Fibroblast of lung (primary cell): Measurements from ENCODE around the gene RBM46.

ENCODE experiments used
- EZH2 ChIP-seq: IDR thresholded peaks from 2 replicates; pipeline ENCODE4 v1.5.1; 2012; ENCODE audit warnings: low read length, control low read depth, mild to moderate bottlenecking; ENCODE audit errors: missing control alignments
- TF ChIP-seq, protein P1 (sequence below), 2 donors: IDR thresholded peaks in 1 of 2; conservative IDR thresholded peaks in 1 of 2; 1 replicate in 1 of 2; 2 replicates in 1 of 2; pipeline ENCODE4 v1.5.1; 2011 to 2012; ENCODE audit warnings: low read length in 2 of 2, control low read depth in 1 of 2, inconsistent platforms in 1 of 2, low read depth in 1 of 2, mild to moderate bottlenecking in 1 of 2

DNA sequence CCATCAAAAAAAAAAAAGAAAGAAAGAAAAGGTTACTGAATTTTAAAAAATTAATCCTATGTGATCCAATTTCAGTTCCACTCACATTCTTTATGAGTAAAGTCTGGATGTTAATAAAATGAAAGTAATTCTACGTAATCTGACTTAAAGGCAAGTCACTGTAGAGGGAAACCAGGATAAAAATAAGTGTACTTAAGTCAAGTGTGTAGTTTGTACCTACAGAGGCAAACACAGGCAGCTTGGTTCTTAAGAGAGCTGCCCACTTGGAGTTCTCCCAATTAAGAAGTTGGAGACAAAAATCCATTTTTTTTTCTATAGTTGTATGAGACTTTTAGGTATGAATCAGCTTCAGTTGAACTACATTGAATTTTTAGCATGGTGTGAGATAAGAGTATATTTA is 44.3 kb upstream of the RBM46 start:
- TF ChIP-seq, protein P1, sequence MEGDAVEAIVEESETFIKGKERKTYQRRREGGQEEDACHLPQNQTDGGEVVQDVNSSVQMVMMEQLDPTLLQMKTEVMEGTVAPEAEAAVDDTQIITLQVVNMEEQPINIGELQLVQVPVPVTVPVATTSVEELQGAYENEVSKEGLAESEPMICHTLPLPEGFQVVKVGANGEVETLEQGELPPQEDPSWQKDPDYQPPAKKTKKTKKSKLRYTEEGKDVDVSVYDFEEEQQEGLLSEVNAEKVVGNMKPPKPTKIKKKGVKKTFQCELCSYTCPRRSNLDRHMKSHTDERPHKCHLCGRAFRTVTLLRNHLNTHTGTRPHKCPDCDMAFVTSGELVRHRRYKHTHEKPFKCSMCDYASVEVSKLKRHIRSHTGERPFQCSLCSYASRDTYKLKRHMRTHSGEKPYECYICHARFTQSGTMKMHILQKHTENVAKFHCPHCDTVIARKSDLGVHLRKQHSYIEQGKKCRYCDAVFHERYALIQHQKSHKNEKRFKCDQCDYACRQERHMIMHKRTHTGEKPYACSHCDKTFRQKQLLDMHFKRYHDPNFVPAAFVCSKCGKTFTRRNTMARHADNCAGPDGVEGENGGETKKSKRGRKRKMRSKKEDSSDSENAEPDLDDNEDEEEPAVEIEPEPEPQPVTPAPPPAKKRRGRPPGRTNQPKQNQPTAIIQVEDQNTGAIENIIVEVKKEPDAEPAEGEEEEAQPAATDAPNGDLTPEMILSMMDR (conservative IDR thresholded peaks at IDR 0.05 in 1 of 2, IDR thresholded peaks at IDR 0.05 in 1 of 2; ENCODE audit: low read depth in 1 of 2, low read length in 2 of 2) = no peak
- no peak for TF ChIP-seq EZH2
